Measurements from ENCODE around the gene MAML2. TPM values are rescaled to one million over a fixed set of nuclear protein-coding genes. Genes with fewer than 3 reads are reported as not detected.
A peak's percentile ranks its signal among the peaks of the same experiment; 100 is the strongest.

The MAML2 gene
- total RNA-seq, 1 donor from 2014 or later = 3.8 TPM

DNA sequence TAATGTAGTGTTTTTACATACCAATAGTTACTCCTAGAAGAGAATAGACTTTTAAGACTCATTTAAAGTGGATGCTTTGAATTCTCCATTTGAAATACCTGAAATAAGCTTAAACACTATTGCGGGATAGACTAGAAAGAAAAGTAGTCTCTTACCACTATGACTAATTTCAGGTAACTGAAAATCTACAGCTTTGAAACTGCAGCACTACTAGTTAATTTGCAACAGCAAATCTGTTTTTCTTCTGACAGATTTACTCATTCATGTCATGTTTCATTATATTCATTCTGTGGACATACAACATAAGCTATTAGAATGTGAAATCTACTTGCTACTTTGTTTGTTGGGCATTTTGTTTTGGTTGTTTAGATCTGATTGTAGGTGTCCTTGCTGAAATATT is 153.6 kb downstream of the MAML2 start:
- peaks cover 9% of the 10 kb centered on the region for H3K4me1 ChIP-seq
- no peaks in the 10 kb centered on the region for H3K36me3 ChIP-seq
- peaks cover 5% of the 10 kb centered on the region for H3F3A ChIP-seq (ENCODE audit: low read depth)
- H3K9me3 Mint-ChIP-seq = peaks cover 3% of the 10 kb centered on the region
- no peak overlapping the region for H3K9ac ChIP-seq
- H3K4me3 ChIP-seq = no peak overlapping the region
- no peak overlapping the region for H2AFZ ChIP-seq (replicated peaks)
- H3K27me3 ChIP-seq = no peaks in the 10 kb centered on the region
- no peaks in the 10 kb centered on the region for H3K79me2 ChIP-seq (ENCODE audit: low read depth)
- peaks cover 30% of the 10 kb centered on the region for H3K4me1 Mint-ChIP-seq
- H3K27ac Mint-ChIP-seq = no peak overlapping the region
- no peak overlapping the region for H3K4me2 ChIP-seq
- DNase-seq (ENCODE audit: low spot score) = no peak
- H3K36me3 Mint-ChIP-seq = peaks cover 5% of the 10 kb centered on the region
- H3K9me3 ChIP-seq (ENCODE audit: low read depth) = no peaks in the 10 kb centered on the region
- TF ChIP-seq EZH2phosphoT487 (IDR thresholded peaks at IDR 0.05) (no peak), EZH2 (IDR thresholded peaks at IDR 0.05) (no peak)
- TF ChIP-seq, protein P1, sequence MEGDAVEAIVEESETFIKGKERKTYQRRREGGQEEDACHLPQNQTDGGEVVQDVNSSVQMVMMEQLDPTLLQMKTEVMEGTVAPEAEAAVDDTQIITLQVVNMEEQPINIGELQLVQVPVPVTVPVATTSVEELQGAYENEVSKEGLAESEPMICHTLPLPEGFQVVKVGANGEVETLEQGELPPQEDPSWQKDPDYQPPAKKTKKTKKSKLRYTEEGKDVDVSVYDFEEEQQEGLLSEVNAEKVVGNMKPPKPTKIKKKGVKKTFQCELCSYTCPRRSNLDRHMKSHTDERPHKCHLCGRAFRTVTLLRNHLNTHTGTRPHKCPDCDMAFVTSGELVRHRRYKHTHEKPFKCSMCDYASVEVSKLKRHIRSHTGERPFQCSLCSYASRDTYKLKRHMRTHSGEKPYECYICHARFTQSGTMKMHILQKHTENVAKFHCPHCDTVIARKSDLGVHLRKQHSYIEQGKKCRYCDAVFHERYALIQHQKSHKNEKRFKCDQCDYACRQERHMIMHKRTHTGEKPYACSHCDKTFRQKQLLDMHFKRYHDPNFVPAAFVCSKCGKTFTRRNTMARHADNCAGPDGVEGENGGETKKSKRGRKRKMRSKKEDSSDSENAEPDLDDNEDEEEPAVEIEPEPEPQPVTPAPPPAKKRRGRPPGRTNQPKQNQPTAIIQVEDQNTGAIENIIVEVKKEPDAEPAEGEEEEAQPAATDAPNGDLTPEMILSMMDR (IDR thresholded peaks at IDR 0.05) = no peak
- H3K4me3 Mint-ChIP-seq = no peak overlapping the region
- H3K27ac ChIP-seq = no peak overlapping the region
- H4K20me1 ChIP-seq (ENCODE audit: low read depth) = no peaks in the 10 kb centered on the region
- H3K27me3 Mint-ChIP-seq (ENCODE audit: insufficient read depth, low read depth) = no peaks in the 10 kb centered on the region

DNA sequence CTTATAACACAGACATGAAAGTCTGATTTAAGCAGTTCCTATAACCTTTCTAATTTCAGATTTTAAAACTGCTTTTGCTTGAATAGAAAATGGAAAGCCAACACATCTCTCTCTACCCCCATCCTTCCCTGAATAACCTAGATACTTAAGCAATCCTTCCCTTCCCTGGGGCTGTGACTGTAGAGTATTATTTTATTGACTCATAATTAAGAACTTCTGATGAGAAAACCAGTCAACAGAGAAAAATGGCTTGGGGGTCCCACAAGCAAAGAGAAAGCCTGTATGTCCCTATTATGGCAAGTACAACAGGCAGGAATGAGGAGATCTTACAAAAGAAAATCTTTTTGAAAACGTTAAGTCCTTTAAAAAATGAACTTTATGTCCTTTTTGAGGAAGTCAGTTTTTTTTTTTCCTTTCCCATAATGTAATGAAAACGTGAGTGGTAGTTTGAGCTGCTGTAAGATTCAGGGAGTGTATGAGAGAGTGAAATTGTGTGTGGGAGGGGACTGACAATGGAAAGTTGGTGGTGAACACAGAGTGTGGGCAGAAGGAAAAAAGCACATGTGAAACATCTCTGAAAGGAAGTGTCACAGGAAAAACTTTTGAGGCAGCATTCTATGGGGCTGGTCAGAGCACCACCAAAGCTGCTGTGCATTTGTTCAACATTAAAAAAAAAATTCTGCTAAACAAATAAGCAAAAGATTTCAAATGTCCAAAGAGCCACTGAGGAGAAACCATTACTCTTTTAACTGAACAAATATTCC is 154.6 kb downstream of the MAML2 start:
- no peak overlapping the region for H3K9ac ChIP-seq
- H3K4me3 Mint-ChIP-seq = no peak overlapping the region

DNA sequence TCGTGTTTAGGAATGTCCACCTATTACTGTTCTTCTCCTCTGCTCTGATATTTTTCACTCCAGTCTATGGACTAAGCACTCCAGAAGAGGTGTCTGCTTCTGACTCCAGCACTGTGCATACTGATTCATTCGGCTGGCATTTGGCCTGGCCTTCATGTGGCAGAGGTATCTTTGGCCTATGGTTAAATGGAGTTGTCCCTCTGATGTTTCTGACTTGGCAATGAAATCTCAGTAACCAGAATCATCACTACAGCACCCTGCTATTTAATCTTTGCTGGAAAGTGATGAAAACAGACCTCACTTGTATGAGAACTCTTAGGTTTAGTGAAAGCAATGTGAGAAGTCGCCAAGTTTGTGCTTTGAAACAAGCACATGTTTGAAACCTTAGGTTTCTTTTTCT is 155.2 kb downstream of the MAML2 start:
- H3K27ac Mint-ChIP-seq = no peak overlapping the region
- no peak overlapping the region for H3K27ac ChIP-seq

More for the DNA sequence above, 154.6 kb downstream of the MAML2 start:
- H4K20me1 ChIP-seq (ENCODE audit: low read depth) = no peaks in the 10 kb centered on the region
- H3F3A ChIP-seq (ENCODE audit: low read depth) = no peaks in the 10 kb centered on the region
- no peaks in the 10 kb centered on the region for H3K36me3 ChIP-seq
- H3K4me2 ChIP-seq = no peak overlapping the region
- DNase-seq (ENCODE audit: low spot score) = no peak
- Mint-ChIP-seq H3K4me1 (peaks cover 20% of the 10 kb centered on the region), H3K27me3 (ENCODE audit: insufficient read depth, low read depth) (no peaks in the 10 kb centered on the region), H3K9me3 (peaks cover 3% of the 10 kb centered on the region), H3K36me3 (peaks cover 5% of the 10 kb centered on the region), H3K27ac (peak overlapping the region; percentile 18)
- no peaks in the 10 kb centered on the region for H3K27me3 ChIP-seq
- H3K79me2 ChIP-seq (ENCODE audit: low read depth) = no peaks in the 10 kb centered on the region
- no peak overlapping the region for H3K4me3 ChIP-seq
- H3K27ac ChIP-seq = no peak overlapping the region
- H2AFZ ChIP-seq (replicated peaks) = no peak overlapping the region
- no peak for TF ChIP-seq EZH2phosphoT487 (IDR thresholded peaks at IDR 0.05)
- no peak for TF ChIP-seq EZH2 (IDR thresholded peaks at IDR 0.05)
- TF ChIP-seq, protein P1 (IDR thresholded peaks at IDR 0.05) = no peak
- no peaks in the 10 kb centered on the region for H3K4me1 ChIP-seq
- H3K9me3 ChIP-seq (ENCODE audit: low read depth) = no peaks in the 10 kb centered on the region

More for the DNA sequence above, 155.2 kb downstream of the MAML2 start:
- Mint-ChIP-seq H3K36me3 (peaks cover 5% of the 10 kb centered on the region), H3K27me3 (ENCODE audit: insufficient read depth, low read depth) (no peaks in the 10 kb centered on the region), H3K4me3 (no peak overlapping the region), H3K9me3 (peaks cover 3% of the 10 kb centered on the region), H3K4me1 (peaks cover 18% of the 10 kb centered on the region)
- Histone ChIP-seq H3K36me3 (no peaks in the 10 kb centered on the region), H3K4me1 (no peaks in the 10 kb centered on the region), H3K9me3 (ENCODE audit: low read depth) (no peaks in the 10 kb centered on the region), H3K4me3 (no peak overlapping the region), H3K9ac (no peak overlapping the region), H3K27me3 (no peaks in the 10 kb centered on the region), H3K4me2 (no peak overlapping the region), H4K20me1 (ENCODE audit: low read depth) (no peaks in the 10 kb centered on the region), H2AFZ (replicated peaks) (no peak overlapping the region), H3K79me2 (ENCODE audit: low read depth) (no peaks in the 10 kb centered on the region), H3F3A (ENCODE audit: low read depth) (no peaks in the 10 kb centered on the region)
- no peak for DNase-seq (ENCODE audit: low spot score)
- TF ChIP-seq EZH2 (IDR thresholded peaks at IDR 0.05) (no peak), EZH2phosphoT487 (IDR thresholded peaks at IDR 0.05) (no peak)
- TF ChIP-seq, protein P1 (IDR thresholded peaks at IDR 0.05) = no peak

Measured in neural progenitor cell (in vitro differentiated cells).